WERI-Rb-1 (cell line): Measurements from ENCODE around the gene ZCCHC3.

Source experiments
- DNase-seq: peaks from one replicate; pipeline ENCODE4 v3.0.0-alpha.2; 2020
- H3K27ac ChIP-seq: fragments of 250-450 bp; sonication (Bioruptor Pico); 2 replicates; pipeline ENCODE4 v1.5.1; 2020; ENCODE audit warnings: mild to moderate bottlenecking, moderate library complexity
- H3K27me3 ChIP-seq: fragments of 250-450 bp; sonication (Bioruptor Pico); 2 replicates; pipeline ENCODE4 v1.5.1; 2021; ENCODE audit warnings: mild to moderate bottlenecking, low read depth, moderate library complexity; ENCODE audit not compliant: insufficient read depth, severe bottlenecking
- H3K36me3 ChIP-seq: fragments of 250-450 bp; sonication (Bioruptor Pico); 2 replicates; pipeline ENCODE4 v1.5.1; 2020; ENCODE audit warnings: mild to moderate bottlenecking, moderate library complexity
- H3K4me3 ChIP-seq: 2 replicates; pipeline ENCODE4 v1.5.1; 2011; ENCODE audit warnings: low read depth, mild to moderate bottlenecking, control low read depth, low read length
- H3K9me3 ChIP-seq: fragments of 250-450 bp; sonication (Bioruptor Pico); 2 replicates; pipeline ENCODE4 v1.5.1; 2021; ENCODE audit warnings: mild to moderate bottlenecking, moderate library complexity; ENCODE audit not compliant: severe bottlenecking
- CTCF ChIP-seq: IDR thresholded peaks from 2 replicates; pipeline ENCODE4 v1.5.1; 2011; ENCODE audit warnings: low read depth, mild to moderate bottlenecking, control low read depth, inconsistent platforms, low read length

Gene ZCCHC3

GRCh38 chr20:278181-278580 is 19.2 kb upstream of the ZCCHC3 start:
- Histone ChIP-seq H3K27me3 (no peaks in the 10 kb centered on the region), H3K36me3 (peaks cover 57% of the 10 kb centered on the region), H3K9me3 (no peaks in the 10 kb centered on the region), H3K4me3 (no peak overlapping the region), H3K27ac (no peak overlapping the region)
- no peak for DNase-seq
- TF ChIP-seq CTCF = no peak

- Histone ChIP-seq H3K9me3 (no peaks in the 10 kb centered on the region), H3K4me3 (no peak overlapping the region), H3K27ac (no peak overlapping the region), H3K36me3 (peaks cover 63% of the 10 kb centered on the region), H3K27me3 (no peaks in the 10 kb centered on the region)
- DNase-seq = no peak
- TF ChIP-seq CTCF = no peak
These were observed 18.5 kb upstream of the ZCCHC3 start for GRCh38 chr20:278607-279571.

DNA sequence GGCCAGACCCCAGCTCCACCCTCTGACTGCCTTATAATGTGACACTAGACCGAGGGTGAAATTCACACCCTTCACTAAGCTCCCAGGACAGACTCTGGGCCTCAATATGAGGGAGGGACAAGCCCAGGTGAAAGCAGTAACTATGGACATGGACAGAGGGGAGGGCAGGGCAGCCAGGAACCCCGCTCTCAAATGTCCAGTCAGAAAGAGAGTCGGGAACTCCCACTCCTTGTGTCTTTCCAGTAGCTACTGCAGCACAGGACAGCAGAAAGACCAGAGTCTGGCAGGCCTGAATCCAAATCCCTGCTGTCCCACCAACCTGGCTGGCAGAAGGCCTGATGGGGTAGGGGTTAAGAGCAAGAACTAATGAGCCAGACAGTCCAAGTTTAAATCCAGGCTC is 13.2 kb upstream of the ZCCHC3 start:
- Histone ChIP-seq H3K9me3 (no peaks in the 10 kb centered on the region), H3K27ac (no peak overlapping the region), H3K36me3 (peaks cover 42% of the 10 kb centered on the region), H3K4me3 (no peak overlapping the region), H3K27me3 (no peaks in the 10 kb centered on the region)
- no peak for DNase-seq
- TF ChIP-seq CTCF = no peak

- Histone ChIP-seq H3K27me3 (no peaks in the 10 kb centered on the region), H3K9me3 (no peaks in the 10 kb centered on the region), H3K4me3 (no peak overlapping the region), H3K36me3 (peaks cover 32% of the 10 kb centered on the region), H3K27ac (no peak overlapping the region)
- DNase-seq = no peak
- no peak for TF ChIP-seq CTCF
These were observed 10.9 kb upstream of the ZCCHC3 start for GRCh38 chr20:286508-286907.

DNA sequence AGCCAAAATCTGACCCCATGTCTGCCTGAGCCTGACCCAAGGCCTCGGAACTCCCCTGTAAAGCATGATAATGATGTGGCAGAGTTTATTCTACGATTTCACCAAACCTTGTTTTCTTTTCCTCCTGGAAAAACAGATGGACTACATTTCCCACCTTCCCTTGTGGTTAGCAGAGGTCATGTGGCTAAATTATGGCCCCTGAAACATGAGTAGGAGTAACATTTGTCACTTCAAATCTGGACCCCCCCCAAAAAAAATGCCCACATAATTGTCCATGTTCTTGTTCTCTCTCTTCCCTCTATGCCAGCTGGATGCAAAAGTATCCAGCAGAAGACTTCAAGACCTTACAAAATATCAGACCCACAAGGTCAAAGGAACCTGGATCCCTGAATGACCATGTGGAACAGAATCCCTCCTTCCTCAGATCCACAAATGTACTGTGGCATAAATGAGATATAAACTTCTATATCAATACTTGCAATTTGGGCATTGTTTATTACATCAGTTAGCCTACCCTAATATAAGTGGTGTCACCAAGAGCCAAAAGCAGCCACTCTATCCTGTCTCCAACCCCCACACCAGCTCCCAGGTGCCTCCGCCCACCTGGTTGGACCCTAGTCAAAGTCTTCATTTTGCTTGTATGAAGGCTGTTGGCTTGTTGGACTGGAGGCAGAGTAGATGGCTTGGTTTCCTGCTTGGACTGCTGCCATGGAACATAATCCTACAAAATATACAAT is 8.2 kb upstream of the ZCCHC3 start:
- Histone ChIP-seq H3K9me3 (no peaks in the 10 kb centered on the region), H3K27me3 (no peaks in the 10 kb centered on the region), H3K4me3 (no peak overlapping the region; the same call in 1 of the 2 replicates), H3K27ac (no peak overlapping the region), H3K36me3 (peaks cover 15% of the 10 kb centered on the region)
- no peak for TF ChIP-seq CTCF
- DNase-seq = no peak
